IPS DF 4.7 (cell line): ENCODE data around the gene SLC26A8.

Experiments
- DNase-seq: peaks from one replicate; pipeline ENCODE4 v3.0.0-alpha.2; 2013; ENCODE audit warnings: low spot score; ENCODE audit errors: extremely low read depth

The SLC26A8 gene

DNA sequence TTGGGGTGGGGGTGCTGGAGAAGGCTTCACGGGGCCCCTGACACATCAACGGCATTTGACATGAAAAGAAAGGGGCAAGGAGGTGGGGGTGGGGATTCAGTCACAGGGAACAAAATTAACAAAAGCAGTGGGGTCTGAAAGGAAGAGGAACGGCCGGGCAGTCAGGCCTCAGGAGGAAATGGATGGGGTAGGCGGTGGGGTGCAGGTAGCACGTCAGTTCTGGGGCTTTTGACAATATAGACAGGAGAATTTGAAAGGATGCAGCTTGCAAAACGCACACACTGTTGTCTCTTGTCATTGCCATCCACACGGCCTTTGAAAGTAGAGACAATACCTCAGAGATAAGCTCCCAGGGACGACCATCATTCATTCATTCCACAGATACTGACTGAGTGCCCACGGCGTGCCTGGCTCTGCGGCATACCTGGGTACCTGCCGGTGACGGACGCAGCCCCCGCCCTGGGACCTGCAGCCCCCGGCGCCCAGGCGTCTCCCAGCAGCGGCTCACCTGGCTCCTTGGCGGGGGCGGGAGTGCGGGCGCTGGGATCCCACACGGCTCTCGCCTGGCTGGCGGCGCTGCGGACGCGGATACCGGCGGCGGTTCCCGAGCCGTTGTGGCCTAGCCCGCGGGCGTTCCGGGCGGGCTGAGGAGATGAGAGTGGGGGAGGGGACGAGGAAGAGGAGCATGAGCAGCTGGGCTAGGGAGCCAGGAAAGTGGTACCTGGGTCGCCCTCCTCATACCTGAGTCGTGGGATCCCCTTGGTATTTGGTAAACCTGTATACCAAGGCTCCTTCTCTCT, at the start of gene SLC26A8:
SLC26A8 (minus strand) TSS at position 646 of the 800 bp plus-strand sequence. CDS start 4,934 bp downstream, outside the sequence.
- DNase-seq: no peak

- DNase-seq: no peak
These were observed 49.1 kb upstream of the SLC26A8 start for GRCh38 chr6:36073587-36073986.

DNA sequence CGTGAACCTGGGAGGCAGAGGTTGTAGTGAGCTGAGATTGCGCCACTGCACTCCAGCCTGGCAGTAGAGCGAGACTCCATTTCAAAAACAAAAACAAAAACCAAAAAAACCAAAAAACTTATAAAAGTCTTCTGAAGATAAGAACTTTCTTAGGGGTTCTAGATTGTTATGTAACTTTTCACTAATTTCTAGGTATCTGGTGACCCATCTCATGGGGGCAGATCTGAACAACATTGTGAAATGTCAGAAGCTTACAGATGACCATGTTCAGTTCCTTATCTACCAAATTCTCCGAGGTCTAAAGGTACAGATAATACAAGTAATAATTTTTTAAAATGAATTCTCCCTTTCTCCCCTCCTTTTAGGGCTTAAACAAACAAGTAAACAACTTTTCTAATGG, 48.2 kb upstream of the SLC26A8 start:
- DNase-seq: no peak

GRCh38 chr6:36071714-36072113, 47.3 kb upstream of the SLC26A8 start:
- no peak for DNase-seq

- no peak for DNase-seq
These were observed 46.8 kb upstream of the SLC26A8 start for GRCh38 chr6:36071281-36071680.

DNA sequence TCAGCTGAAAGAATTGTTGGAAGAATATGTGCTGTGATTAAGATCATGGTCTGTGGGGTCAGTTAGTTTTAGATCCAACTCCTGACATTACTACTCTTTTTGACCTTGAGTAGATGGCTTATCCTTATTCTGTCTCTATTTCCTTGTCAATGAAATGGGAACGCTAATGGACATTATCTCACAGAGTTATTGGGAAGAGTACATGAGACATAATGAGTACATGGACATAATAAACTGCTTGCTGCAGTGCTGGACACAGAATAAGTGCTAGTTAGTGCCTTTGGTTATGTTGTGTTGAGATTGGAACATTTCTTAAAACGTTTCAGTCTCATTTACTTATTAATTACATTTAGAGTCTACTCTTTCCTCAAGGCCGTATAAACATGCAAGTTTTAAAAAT, 45.8 kb upstream of the SLC26A8 start:
- no peak for DNase-seq

DNA sequence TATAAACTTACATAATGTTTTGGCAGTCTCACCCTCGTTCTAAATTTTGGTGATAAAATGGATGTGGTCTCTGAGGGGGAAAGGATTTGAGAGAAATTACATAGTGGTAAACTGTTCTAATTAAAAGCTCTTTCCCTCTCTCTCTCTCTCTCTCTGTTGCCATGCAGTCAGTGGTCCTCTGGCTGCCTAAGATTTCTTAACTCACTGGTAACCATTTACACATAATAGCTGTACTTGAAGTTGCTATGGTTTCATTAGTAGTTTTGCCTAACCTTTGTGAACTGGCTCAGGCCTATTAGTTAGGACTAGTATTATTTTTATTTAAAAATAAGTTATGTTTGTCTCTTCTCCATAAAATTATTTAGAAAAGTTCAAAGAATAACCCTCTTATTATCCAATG, 45.1 kb upstream of the SLC26A8 start:
- no peak for DNase-seq

- no peak for DNase-seq
These were observed 44.1 kb upstream of the SLC26A8 start for GRCh38 chr6:36068586-36068985.

GRCh38 chr6:36068012-36068392, 43.6 kb upstream of the SLC26A8 start:
- DNase-seq: no peak

DNA sequence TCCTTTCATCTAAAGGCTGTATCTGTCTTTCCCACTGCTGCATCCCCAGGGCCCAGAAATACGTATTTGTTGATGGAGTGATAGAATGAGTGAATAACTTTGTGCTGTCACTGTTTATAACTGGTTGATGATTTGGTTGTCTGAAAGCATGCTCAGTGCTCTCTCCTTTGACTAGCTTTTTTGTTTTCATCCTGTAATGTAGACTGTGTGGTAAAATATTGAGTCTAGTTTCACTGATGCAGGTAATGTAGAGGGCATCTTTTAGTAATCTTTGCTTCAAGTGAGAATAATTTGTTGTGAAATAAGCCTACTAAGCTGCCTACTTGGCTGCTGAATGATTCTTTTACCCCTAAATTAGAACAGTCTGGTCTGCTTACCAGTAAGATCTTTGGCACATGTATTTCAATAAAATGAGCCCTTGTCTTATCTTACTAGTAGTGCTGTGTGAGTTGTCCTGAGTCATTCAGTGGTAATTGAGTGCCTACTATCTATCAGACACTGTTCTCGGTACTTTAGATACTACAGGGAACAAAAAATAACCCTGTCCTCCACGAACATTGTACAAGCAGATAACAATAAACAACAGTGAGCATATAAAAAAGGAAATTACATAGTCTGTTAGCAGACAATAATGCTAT, 43.1 kb upstream of the SLC26A8 start:
- DNase-seq: no peak

DNA sequence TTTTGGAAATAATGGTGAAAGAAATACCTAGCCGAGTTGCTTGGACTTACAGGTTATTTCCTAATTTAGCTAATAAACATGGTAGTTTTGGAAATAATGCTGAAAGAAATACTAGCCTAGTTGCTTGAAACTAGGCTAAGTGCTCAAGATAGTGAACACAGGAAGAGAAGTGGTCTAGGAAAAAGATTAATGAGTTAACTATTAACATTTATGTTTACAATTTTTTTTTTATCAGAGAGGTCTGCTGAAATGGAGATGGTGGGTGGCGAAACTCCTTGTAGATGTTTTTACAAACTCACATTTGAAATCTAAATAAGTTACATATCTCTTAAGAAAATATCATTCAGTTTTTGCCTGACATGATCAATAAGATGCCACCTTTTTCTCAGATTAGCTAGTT, 42.4 kb upstream of the SLC26A8 start:
- no peak for DNase-seq

DNA sequence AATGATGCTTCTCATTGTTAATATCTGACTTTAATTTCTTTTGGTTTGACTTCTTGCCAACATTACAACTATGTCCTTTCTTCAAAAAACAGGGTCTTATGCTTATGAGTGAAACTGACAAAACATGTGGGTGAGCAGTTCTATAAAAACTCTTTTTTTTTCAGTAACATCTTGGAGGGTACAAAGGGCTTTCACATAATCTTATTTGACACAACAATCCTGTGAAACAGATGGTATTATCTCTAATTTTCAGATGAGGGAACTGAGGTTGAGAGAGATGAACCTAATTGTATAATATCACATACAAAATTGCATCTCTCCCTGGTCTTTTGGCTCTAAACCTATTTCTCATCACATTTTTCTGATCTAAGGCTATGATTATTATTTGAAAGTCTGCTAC, 41.5 kb upstream of the SLC26A8 start:
- no peak for DNase-seq

DNA sequence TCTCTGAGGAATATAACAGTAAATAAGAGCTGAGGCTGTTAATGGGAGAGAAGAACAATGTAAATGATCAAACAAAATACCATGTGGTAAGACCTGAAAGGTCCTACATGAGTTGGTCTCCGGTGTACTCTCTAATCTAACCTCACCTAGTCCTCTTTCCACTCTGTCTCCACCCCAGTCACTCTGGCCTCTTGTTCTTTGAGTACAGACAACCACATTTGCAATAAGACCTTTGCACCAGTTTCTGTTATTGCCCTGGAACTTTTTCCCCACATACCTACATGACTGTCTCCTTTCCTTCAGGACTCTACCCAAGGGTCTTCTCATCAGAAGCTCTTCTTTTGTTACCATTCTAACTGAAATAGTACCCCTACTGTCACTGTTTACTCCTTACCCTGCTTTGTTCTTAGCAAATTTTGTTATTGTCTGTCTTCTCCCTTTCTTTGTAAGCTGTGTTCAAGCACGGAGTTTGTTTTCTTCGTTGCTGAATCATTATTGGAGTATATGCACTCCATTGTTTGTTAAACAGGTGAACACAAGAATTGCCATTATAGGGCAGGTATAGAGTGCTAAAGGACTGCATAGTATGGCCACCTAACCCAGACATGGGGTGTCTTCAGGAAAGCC, 40.4 kb upstream of the SLC26A8 start:
- no peak for DNase-seq

DNA sequence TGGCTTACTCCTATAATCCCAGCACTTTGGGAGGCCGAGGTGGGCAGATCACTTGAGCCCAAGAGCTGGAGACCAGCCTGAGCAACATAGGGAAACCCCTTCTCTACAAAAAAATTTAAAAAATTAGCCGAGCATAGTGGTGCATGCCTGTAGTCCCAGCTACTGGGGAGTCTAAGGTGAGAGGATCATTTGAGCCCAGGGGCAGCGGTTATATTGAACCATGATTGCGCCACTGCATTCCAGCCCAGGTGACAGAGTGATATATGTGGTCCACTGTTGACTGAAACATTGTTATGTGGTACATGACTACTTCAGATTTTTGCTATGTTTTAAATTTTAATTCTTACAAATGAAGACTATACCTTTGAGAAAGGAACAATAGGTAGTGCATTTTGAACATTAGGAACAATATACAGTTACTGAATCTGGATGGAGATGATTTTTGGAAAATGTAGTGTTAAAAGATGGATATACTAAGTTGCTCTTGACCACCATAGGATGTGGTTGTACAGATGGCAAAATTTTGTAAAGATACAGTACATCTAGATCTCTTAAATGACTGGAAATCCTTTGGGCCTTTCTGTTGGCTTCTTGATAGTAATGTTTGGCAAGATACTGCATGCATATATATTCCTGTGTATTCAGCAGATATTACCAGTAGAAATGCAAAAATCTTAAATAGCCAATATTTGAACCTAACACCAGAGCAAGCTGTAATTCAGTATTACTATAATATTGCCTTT, 39.0 kb upstream of the SLC26A8 start:
- no peak for DNase-seq

DNA sequence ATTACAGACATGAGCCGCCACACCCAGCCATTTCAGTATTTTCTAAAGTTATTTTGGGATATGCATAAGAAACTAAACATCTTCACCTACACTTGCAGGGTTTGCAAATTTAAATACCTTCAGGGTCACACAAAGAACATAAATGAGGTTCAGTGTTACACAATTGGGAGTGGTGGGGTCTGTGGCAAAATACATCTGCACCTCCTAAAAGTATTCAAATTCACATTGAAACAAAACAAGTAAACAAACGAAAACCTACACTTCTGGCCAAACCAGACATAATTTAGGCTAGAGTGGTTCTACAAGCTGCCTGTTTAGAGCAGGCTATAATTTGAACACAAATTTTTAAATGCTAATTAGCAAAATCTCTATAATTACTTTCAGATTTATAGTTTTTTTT, 37.8 kb upstream of the SLC26A8 start:
- no peak for DNase-seq

GRCh38 chr6:36061236-36061635, 36.8 kb upstream of the SLC26A8 start:
- no peak for DNase-seq

- no peak for DNase-seq
These were observed 31.7 kb upstream of the SLC26A8 start for GRCh38 chr6:36056178-36056577.

DNA sequence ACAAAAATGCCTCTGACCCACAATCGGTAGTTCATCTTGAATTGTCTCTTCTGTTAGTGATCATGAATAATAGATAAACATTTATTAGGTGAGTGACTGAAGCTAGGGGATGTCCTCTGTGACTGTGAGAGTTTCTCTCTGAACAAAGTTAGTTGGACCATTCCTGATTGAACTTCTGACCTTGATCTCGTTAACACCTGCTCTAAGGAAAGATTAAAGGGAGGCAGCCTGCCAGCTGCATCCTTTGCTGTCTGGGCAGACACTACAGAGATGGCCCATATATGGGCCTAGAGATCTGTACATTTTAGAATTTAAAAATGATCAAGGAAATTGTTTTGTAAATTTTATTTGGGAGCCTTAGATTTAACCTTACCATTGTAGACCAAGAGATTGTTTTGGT, 30.5 kb upstream of the SLC26A8 start:
- DNase-seq: no peak

DNA sequence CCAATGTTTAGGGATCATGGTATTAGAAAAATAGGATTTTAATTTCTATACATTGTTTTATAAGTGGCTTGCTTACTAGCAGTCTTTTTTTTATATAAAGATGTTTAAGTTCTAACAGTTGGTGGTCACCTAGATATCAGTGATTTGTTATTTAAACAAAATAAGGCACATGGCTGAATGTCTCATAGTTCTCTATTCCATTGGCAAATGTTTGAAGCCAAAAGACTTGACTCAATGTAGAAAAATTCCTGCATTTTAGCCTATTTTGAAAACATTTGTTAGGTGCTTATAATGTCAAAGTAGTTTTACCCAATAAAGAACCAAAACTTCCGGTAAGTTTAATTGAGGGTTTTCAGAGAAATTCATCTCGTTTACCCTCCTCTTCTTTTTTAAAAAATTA, 30.0 kb upstream of the SLC26A8 start:
- no peak for DNase-seq

DNA sequence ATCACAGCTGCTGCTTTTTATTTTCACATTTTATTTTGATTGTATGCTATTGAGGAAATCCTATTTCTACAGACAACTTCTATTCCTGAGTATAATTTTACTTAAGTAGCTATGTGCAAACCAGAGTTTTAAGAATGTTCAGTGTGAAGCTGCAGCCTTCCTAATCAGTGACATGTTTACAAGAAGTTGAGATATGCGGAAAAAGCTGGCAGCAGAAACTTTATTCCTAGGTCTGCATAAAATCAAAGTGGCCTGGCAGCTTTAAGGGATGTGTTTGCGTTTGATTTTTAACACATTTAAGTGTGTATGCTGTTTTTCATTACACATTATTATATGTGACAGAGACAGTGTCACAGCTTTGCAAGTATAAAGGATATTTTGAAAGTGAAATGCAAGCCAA, 29.4 kb upstream of the SLC26A8 start:
- no peak for DNase-seq

- no peak for DNase-seq
These were observed 27.7 kb upstream of the SLC26A8 start for GRCh38 chr6:36052097-36052496.
